Astrocyte of the spinal cord (primary cell): ENCODE data around the gene GOLGA6L9.
"Not testable (repeated sequence)": the region's sequence is repeated elsewhere in the genome, so short reads cannot be mapped to it uniquely, and the experiment has no call there.

ENCODE experiments used
- DNase-seq: peaks from one replicate; pipeline ENCODE4 v3.0.0; 2011; ENCODE audit warnings: low read depth, low spot score
- H3K4me3 ChIP-seq: 2 replicates; pipeline ENCODE4 v1.5.1; 2011; ENCODE audit warnings: low read depth, mild to moderate bottlenecking, low read length, moderate library complexity
- in situ Hi-C: cut with HindIII; loops from 2 replicates; pipeline ENCODE4 v1.10.0; 2017; ENCODE audit warnings: low sequenced_read_pairs
- TF ChIP-seq, protein P1 (sequence below): IDR thresholded peaks from 2 replicates; pipeline ENCODE4 v1.5.1; 2012; ENCODE audit warnings: low read depth, mild to moderate bottlenecking, low read length, inconsistent platforms

GOLGA6L9 gene, protein sequence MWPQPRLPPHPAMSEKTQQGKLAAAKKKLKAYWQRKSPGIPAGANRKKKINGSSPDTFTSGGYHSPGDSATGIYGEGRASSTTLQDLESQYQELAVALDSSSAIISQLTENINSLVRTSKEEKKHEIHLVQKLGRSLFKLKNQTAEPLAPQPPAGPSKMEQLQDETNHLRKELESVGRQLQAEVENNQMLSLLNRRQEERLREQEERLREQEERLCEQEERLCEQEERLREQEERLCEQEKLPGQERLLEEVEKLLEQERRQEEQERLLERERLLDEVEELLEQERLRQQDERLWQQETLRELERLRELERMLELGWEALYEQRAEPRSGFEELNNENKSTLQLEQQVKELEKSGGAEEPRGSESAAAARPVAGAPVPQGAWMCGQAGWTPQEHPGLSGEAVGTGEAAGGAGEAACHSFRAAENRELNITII

DNA sequence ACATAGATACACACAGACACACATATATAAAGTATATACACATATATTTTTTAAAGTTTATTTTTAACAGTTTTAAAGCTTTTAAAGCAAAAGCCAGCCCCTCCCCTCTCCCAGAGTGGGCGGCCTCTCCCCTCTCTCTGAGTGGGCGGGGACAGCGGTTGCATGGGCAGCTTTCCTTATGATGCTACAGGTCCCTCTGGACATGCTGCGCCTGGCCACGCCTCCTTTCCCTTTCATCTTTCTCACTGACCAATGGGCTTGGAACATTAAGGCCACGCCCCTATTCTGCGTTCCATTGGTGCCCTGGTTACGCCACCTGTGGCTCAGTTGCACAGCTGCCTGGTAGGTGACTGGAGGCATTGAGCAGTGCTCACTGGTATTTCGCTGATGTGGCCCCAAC, at the start of gene GOLGA6L9:
GOLGA6L9 (plus strand) TSS at position 124 of the 400 bp plus-strand sequence; CDS start at position 388, 264 bp downstream.
- H3K4me3 ChIP-seq, in situ Hi-C loops, DNase-seq: not testable (repeated sequence)

DNA sequence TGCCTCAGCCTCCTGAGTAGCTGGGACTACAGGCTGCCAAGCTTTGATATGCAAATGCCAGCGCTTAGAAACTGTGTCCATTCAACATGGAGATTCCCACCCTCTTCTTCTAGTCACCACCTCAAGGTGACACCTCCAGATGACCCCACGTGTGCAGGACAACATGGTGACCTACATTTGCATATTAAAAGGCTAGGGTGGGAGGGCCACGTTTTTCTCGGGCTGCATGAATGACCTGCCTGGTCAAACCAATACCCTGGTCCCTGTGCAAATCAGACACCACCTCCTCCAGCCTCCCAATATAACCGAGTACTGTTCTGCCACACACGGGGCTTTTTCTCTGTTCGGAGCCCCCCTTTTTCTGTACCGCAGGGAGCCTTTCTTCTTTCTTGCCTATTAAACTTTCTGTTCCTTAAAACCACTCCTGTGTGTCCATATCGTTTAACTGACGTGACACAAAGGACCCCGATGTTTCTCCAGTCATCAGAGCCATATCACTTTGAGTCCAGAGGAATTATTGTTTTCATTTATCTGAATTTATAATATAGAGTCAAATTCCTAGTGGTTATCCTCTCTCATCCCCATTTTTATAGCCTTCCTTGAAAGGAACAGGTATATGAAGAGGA, 48.2 kb upstream of the GOLGA6L9 start:
- DNase-seq, in situ Hi-C loops, H3K4me3 ChIP-seq: not testable (repeated sequence)

DNA sequence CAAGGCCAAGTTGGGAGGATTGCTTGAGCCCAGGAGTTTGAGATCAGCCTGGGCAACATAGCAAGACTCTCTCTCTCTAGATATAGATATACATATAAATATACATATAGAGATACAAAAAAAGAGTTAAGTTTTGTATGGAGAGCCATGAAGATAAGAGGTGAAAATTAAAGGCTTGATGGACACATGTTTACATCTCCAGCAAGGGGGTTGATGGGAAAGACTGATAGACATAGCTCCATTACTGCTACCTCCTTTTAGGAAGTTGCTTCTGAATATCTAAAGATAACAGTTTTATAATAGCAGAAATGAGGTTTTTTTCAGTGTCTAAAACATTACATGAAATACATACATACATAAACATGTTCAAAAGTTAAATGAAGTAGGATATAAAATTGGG, 42.4 kb upstream of the GOLGA6L9 start:
- H3K4me3 ChIP-seq, in situ Hi-C loops, DNase-seq: not testable (repeated sequence)

DNA sequence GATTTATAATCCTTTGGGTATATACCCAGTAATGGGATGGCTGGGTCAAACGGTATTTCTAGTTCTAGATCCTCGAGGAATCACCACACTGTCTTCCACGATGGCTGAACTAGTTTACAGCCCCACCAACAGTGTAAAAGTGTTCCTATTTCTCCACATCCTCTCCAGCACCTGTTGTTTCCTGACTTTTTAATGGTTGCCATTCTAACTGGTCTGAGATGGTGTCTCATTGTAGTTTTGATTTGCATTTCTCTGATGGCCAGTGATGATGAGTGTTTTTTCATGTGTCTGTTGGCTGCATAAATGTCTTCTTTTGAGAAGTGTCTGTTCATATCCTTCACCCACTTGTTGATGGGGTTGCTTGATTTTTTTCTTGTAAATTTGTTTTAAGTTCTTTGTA, 39.5 kb upstream of the GOLGA6L9 start:
- in situ Hi-C loops, DNase-seq, H3K4me3 ChIP-seq: not testable (repeated sequence)

DNA sequence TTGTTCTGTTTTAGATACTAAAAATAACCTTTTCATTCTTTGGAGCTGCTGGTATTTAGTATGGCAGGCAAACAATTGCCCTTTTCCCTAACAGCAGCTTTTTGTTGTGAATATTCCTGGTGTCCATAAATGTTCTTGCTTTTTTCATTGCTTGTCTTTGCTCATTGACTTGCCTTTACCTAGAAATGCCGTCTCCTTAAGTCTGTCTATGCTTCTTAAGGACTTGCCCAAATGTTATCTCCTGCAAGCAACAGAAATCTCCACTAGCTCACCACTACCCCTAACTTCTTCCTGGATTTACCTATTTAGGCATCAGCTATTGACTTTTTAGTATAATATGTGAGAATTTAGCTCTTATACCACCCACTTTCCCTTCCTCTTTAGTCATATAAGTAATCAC, 37.5 kb upstream of the GOLGA6L9 start:
- in situ Hi-C loops, H3K4me3 ChIP-seq: not testable (repeated sequence)

DNA sequence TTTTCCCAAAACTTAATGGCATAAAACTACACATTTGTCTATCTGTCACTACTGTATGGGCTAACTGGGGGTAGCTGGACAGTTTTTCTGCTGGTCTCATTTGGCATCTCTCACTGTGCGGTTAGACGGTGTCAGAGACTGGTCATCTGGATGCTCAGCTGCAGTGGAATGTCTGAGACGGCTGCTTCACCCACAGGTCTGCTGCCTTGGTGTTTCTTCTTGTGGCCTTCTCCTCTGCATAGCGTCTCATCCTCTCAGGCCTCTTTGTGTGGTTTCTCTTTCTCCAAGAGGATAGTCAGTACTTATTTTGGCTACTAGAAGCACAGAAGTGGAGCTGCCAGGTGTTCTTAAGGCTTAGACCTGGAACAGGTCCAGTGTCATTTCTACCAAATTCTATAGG, 35.9 kb upstream of the GOLGA6L9 start:
- TF ChIP-seq, protein P1, sequence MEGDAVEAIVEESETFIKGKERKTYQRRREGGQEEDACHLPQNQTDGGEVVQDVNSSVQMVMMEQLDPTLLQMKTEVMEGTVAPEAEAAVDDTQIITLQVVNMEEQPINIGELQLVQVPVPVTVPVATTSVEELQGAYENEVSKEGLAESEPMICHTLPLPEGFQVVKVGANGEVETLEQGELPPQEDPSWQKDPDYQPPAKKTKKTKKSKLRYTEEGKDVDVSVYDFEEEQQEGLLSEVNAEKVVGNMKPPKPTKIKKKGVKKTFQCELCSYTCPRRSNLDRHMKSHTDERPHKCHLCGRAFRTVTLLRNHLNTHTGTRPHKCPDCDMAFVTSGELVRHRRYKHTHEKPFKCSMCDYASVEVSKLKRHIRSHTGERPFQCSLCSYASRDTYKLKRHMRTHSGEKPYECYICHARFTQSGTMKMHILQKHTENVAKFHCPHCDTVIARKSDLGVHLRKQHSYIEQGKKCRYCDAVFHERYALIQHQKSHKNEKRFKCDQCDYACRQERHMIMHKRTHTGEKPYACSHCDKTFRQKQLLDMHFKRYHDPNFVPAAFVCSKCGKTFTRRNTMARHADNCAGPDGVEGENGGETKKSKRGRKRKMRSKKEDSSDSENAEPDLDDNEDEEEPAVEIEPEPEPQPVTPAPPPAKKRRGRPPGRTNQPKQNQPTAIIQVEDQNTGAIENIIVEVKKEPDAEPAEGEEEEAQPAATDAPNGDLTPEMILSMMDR, result no peak
- no peak overlapping the region for H3K4me3 ChIP-seq
- in situ Hi-C loops, result no loop called here
- peak; percentile 53 for DNase-seq

More for the DNA sequence above, 37.5 kb upstream of the GOLGA6L9 start:
- DNase-seq, result not testable (repeated sequence)

DNA sequence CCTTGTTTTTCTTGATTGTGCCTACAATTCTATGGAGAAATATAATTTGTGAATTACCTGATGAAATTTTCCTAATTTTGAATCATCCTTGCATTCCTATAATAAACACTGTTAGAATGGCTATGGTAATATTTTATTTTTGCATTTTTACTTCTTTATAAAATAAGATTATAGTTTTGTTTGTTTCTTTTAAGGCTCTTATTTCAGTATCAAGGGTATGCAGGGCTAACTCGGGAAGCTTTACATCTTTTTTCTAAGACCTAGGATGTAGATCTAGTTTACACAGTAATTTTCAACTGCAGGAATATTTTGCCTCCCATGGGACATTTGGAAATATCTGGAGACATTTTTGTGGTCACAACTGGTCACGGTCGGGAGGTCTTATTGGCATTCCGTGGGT, 33.8 kb upstream of the GOLGA6L9 start:
- DNase-seq, in situ Hi-C loops, H3K4me3 ChIP-seq: not testable (repeated sequence)

DNA sequence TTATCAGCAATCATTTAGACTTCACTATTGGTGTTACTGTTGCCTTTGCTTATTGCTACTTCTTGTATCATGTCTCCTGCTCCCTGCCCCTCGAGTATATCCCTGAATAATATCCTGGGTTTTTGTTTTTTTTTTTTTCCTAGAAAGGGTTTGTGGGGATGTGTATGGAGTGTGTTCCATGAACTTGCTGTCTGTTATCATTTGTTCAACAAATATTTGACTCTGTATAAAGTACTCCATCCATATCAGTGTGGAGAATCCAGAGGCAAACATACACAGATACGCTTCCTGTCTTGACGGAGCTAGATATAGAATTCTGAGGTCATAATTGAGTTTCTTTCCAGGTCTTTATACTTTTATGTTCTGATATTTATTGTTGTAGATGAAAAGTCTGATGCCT, 31.8 kb upstream of the GOLGA6L9 start:
- DNase-seq, result no peak
- in situ Hi-C loops, result no loop called here
- TF ChIP-seq, protein P1, result no peak
- no peak overlapping the region for H3K4me3 ChIP-seq

DNA sequence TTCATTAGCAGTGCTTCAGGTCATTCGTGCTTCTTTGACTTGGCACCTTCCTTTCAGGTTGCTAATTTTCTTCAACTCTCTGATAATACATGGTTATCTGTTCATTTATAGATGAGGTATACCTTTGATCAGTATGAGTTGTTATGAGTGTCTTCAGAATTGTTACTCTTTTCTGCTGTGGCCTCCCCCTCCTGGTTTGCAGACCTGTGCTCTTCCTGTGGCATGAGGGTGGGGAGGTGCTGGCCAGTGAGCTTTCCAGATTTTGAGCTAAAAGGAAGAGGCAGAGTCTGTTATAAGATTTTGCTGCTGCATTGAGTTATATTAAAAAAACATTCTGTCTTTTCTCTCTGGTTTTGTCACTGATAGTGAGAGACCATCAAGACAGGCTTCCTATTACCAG, 30.8 kb upstream of the GOLGA6L9 start:
- TF ChIP-seq, protein P1, result no peak
- in situ Hi-C loops, result no loop called here
- DNase-seq, result no peak
- no peak overlapping the region for H3K4me3 ChIP-seq

DNA sequence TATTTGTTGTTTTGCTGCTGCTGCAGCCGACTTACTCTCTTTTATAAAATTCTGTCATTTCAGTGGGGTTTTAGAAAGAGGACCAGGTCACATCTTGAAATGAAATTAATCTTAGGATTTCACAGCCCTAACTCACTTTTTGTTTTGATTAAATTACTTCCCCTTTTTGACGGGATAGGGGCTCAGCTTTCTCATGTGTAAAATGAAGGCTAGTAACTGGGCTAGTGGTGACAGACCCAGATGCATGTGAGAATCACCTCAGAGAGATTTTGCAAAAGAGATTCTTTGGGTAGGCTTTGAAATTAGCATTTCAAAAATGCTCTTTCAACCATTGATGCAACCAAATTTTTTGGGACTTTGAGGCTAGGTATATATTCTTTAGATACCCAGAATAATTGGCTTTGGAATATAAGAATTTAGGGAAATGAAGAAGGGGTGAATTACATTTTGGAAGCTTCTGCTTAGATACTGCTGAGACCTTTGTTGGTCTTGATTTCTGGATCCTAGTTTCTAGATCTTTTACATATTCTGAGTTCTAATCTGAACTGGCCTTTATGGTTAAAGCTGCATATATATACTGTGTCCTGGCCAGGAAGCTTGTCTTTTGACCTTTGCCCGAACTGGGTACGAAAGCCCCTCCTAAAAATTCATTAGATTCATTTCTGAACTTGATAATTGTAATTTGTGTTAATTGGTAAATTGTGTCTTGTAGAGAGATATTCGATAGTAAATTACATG, 30.1 kb upstream of the GOLGA6L9 start:
- in situ Hi-C loops, DNase-seq, H3K4me3 ChIP-seq: not testable (repeated sequence)

DNA sequence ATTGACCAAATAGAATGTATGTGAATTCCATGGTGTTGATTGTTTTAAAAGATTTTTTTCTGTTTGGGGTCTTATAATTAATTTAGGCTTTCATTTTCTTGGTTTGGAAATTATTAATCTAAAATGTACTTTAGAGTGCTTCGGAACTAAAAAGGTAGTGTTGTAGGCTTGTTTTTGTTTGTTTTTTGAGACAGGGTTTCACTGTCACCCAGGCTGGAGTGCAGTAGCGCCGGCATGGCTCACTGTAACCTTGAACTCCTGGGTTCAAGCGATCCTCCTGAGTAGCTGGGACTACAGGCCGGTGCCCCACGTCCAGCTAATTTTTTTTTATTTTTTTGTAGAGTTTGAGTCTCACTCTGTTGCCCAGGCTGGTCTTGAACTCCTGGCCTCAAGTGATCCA, 27.7 kb upstream of the GOLGA6L9 start:
- in situ Hi-C loops, H3K4me3 ChIP-seq, DNase-seq: not testable (repeated sequence)

DNA sequence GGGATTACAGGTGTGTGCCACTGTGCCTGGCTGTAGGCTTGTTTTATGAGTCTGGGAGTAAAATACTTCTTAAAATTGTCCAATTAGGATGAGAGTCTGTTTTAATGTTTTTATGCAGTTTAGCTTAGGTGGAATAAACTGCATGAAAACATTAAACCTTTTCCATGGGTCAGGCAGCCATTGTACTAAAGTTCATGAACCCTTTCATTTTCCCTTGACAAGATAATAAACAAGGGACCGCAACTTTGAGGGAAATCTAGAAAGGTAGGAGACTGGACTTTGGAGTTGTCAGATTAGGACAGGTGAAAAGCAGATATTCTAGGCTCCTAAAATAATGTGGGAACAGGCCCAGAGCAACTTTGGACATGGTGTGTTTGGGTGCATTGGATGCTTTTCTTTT, 27.3 kb upstream of the GOLGA6L9 start:
- H3K4me3 ChIP-seq, DNase-seq, in situ Hi-C loops: not testable (repeated sequence)

DNA sequence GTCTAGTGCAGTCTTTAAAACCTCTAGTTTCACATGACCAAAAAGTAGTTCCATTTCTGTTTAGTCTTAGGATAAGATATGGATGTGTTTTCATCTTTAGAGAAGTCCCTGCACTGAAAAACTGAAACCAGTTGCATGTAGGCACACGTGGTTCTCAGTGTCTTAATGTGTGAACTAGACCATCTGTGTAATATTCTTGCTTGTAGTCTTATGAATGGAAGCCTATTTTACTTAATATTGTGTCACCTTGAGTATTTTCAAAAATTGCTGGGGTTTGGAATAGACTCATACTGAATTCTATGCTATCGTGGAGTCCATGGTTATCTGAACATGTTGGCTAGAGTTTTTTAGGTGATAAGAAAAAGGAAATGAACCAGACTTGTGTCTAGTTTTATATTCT, 23.4 kb upstream of the GOLGA6L9 start:
- in situ Hi-C loops, H3K4me3 ChIP-seq, DNase-seq: not testable (repeated sequence)

DNA sequence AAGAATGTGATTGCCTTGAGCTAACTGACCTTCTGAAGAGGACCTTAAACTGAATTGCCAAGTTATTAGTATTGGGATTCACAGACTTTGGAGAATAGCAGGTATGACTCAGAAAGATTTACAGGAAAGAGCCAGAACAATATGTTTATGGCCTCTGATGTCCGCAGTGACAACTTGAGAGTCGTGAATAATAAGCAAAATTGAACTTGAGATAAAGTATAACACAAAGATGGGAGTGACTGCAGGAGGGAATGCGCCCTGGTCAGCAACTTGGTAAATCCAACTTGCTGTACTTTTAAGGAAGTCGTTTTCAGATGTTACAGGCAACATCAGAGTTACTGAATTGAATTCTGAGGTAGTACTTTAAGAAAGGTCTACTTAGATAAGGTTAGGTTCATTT, 19.3 kb upstream of the GOLGA6L9 start:
- DNase-seq, H3K4me3 ChIP-seq, in situ Hi-C loops: not testable (repeated sequence)
